Cardiac muscle cell (in vitro differentiated cells and primary cell): ENCODE data around the gene CCDC88B. TPM values are rescaled to one million over a fixed set of nuclear protein-coding genes. Genes with fewer than 3 reads are reported as not detected.

Experiments
- DNase-seq, 2 donors: peaks; one replicate each; pipeline versions ENCODE4 v3.0.0 to v3.0.0-alpha.2; 2010 to 2017; ENCODE audit warnings: low read depth in 1 of 2, low spot score in 1 of 2
- H3K27ac ChIP-seq: fragments of 200-600 bp; sonication (generic); 2 replicates; pipeline ENCODE4 v1.5.1; 2016
- H3K27me3 ChIP-seq: fragments of 200-600 bp; sonication (generic); 2 replicates; pipeline ENCODE4 v1.6.0; 2016; ENCODE audit warnings: control low read depth
- H3K36me3 ChIP-seq: fragments of 200-600 bp; sonication (generic); 2 replicates; pipeline ENCODE4 v1.5.1; 2016; ENCODE audit warnings: control low read depth
- H3K4me1 ChIP-seq: fragments of 200-600 bp; sonication (generic); 2 replicates; pipeline ENCODE4 v1.8.1; 2017; ENCODE audit warnings: low read depth, mild to moderate bottlenecking, mixed run types
- H3K4me3 ChIP-seq: fragments of 200-600 bp; sonication (generic); 2 replicates; pipeline ENCODE4 v1.5.1; 2016; ENCODE audit warnings: mild to moderate bottlenecking
- H3K9me3 ChIP-seq: fragments of 200-600 bp; sonication (generic); 2 replicates; pipeline ENCODE4 v1.5.1; 2017; ENCODE audit warnings: low read depth, mild to moderate bottlenecking, control low read depth
- polyA plus RNA-seq: library from polyadenylated mRNA; unstranded; fragments of >200 nt; fragmentation: Nextera tagmentation; extraction: Ambion mirVana; gene quantifications from 2 replicates; pipeline ENCODE4 v1.2.1, GENCODE V29; 2016
- total RNA-seq: library from RNA; depleted of rRNA; stranded (reverse); fragments of >200 nt; gene quantifications from 2 replicates; pipeline ENCODE4 v1.2.3, GENCODE V29; 2016
- TF ChIP-seq, protein P1 (sequence below): IDR thresholded peaks from 2 replicates; pipeline ENCODE4 v1.5.1; 2012; ENCODE audit warnings: low read depth, mild to moderate bottlenecking, low read length

The CCDC88B gene
- total and polyA plus RNA-seq, 2 experiments from 2014 or later, result 8.4 to 8.6 TPM

DNA sequence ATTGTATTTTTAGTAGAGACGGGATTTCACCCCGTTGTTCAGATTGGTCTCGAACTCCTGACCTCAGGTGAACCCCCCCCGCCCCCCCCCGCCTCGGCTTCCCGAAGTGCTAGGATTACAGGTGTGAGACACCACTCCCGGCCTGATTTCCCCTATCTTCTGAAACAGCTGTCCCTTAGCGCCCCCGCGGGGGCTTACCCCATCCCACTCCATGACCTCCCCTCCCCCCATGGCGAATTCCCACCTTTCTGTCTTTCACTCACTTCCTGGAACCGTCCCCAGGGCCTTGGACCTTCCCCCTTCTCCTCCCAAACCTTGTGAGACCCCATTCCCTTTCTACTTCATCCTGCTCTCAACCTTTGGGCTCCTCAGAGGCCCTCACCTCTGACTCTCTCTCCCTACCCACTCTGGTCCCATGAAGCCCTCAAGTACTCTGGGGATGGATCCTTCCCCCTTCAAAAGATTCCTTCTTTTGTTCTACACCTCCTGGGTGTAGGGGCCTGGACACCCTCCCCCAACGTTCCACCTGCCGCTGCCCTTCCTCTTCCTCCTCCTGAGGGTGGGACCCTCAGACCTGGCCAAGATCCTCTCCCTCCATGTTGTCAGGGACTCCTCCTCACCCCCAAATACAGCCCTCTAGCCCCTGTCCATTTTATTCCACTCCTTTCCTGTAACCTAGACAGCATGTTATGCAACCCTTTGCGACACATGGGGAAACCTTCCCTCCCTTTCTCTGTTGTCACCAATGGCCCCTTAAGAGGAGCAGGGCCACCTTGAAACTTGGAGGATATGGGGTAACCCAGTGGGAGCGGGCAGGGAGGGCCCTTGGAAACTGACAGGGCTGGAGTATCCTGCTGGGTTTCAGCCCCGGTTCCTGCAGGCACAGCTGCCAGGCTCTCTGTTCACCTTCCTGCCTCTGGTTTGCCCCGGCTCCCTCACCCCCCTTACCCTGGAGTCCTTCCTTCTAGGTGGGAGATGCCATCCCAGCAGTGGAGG, 20.9 kb upstream of the CCDC88B start:
- Histone ChIP-seq H3K36me3 (peaks cover 4% of the 10 kb centered on the region), H3K27ac (peak overlapping the region; percentile 95), H3K4me1 (peaks cover 6% of the 10 kb centered on the region), H3K4me3 (peak overlapping the region; percentile 60), H3K9me3 (no peaks in the 10 kb centered on the region), H3K27me3 (no peaks in the 10 kb centered on the region)
- no peak for DNase-seq
- TF ChIP-seq, protein P1, sequence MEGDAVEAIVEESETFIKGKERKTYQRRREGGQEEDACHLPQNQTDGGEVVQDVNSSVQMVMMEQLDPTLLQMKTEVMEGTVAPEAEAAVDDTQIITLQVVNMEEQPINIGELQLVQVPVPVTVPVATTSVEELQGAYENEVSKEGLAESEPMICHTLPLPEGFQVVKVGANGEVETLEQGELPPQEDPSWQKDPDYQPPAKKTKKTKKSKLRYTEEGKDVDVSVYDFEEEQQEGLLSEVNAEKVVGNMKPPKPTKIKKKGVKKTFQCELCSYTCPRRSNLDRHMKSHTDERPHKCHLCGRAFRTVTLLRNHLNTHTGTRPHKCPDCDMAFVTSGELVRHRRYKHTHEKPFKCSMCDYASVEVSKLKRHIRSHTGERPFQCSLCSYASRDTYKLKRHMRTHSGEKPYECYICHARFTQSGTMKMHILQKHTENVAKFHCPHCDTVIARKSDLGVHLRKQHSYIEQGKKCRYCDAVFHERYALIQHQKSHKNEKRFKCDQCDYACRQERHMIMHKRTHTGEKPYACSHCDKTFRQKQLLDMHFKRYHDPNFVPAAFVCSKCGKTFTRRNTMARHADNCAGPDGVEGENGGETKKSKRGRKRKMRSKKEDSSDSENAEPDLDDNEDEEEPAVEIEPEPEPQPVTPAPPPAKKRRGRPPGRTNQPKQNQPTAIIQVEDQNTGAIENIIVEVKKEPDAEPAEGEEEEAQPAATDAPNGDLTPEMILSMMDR, result no peak

- H3K27me3 ChIP-seq, result no peaks in the 10 kb centered on the region
- H3K4me3 ChIP-seq, result no peak overlapping the region
- peaks cover 4% of the 10 kb centered on the region for H3K36me3 ChIP-seq
- H3K27ac ChIP-seq, result no peak overlapping the region
- no peaks in the 10 kb centered on the region for H3K9me3 ChIP-seq
- TF ChIP-seq, protein P1, result no peak
- no peak for DNase-seq
- peaks cover 6% of the 10 kb centered on the region for H3K4me1 ChIP-seq
These were observed 19.4 kb upstream of the CCDC88B start for GRCh38 chr11:64320556-64320955.

- TF ChIP-seq, protein P1, result no peak
- Histone ChIP-seq H3K27ac (no peak overlapping the region), H3K4me1 (peaks cover 6% of the 10 kb centered on the region), H3K36me3 (peaks cover 4% of the 10 kb centered on the region), H3K27me3 (no peaks in the 10 kb centered on the region), H3K9me3 (no peaks in the 10 kb centered on the region), H3K4me3 (no peak overlapping the region)
- no peak for DNase-seq
These were observed 19.0 kb upstream of the CCDC88B start for GRCh38 chr11:64321026-64321425.

DNA sequence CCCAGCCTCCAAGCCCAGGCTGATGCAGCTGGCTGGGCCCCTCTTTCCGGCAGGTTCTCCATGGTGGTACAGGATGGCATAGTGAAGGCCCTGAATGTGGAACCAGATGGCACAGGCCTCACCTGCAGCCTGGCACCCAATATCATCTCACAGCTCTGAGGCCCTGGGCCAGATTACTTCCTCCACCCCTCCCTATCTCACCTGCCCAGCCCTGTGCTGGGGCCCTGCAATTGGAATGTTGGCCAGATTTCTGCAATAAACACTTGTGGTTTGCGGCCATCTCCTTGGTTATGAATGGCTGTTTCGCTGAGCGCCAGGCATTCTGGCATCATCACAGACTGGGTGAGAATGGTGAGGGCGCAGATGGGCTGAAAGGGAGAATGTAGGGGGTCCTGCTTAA, 18.5 kb upstream of the CCDC88B start:
- H3K27ac ChIP-seq, result no peak overlapping the region
- no peaks in the 10 kb centered on the region for H3K9me3 ChIP-seq
- no peak for DNase-seq
- TF ChIP-seq, protein P1, result no peak
- H3K4me1 ChIP-seq, result peaks cover 6% of the 10 kb centered on the region
- no peak overlapping the region for H3K4me3 ChIP-seq
- H3K27me3 ChIP-seq, result no peaks in the 10 kb centered on the region
- H3K36me3 ChIP-seq, result peaks cover 4% of the 10 kb centered on the region

DNA sequence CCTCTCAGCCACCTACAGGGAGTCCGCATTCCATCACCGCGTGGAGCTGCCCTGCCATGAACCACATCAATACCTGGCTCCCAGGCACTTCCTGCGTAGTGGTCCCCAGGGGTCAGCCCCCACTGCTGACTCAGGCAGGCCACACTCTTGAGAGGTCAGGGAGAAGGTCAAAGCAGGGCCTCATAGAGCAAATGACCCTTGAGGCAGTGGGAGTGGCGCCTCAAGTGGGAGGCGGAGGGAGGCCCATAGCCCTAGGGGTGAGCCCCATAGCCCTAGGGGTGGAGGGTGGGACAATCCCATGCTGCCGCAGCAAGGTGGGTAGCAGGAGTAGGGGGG, 17.1 kb upstream of the CCDC88B start:
- TF ChIP-seq, protein P1, result no peak
- H3K27me3 ChIP-seq, result no peaks in the 10 kb centered on the region
- no peak overlapping the region for H3K4me3 ChIP-seq
- peaks cover 6% of the 10 kb centered on the region for H3K4me1 ChIP-seq
- H3K36me3 ChIP-seq, result peaks cover 4% of the 10 kb centered on the region
- DNase-seq, result no peak
- H3K27ac ChIP-seq, result no peak overlapping the region
- no peaks in the 10 kb centered on the region for H3K9me3 ChIP-seq
